Astrocyte of the spinal cord (primary cell): ENCODE data around the gene SSNA1.

ENCODE experiments used
- DNase-seq: peaks from one replicate; pipeline ENCODE4 v3.0.0; 2011; ENCODE audit warnings: low read depth, low spot score
- H3K4me3 ChIP-seq: 2 replicates; pipeline ENCODE4 v1.5.1; 2011; ENCODE audit warnings: low read depth, mild to moderate bottlenecking, low read length, moderate library complexity
- CTCF ChIP-seq: IDR thresholded peaks from 2 replicates; pipeline ENCODE4 v1.5.1; 2012; ENCODE audit warnings: low read depth, mild to moderate bottlenecking, low read length, inconsistent platforms
- in situ Hi-C: cut with HindIII; loops from 2 replicates; pipeline ENCODE4 v1.10.0; 2017; ENCODE audit warnings: low sequenced_read_pairs

The SSNA1 gene

GRCh38 chr9:137164370-137165249, 23.9 kb upstream of the SSNA1 start:
- DNase-seq = no peak
- H3K4me3 ChIP-seq = no peak overlapping the region
- in situ Hi-C loops = no loop called here
- TF ChIP-seq CTCF = no peak

- TF ChIP-seq CTCF = no peak
- no peak overlapping the region for H3K4me3 ChIP-seq
- in situ Hi-C loops = no loop called here
- DNase-seq = no peak
Measured at GRCh38 chr9:137165250-137165836, 23.1 kb upstream of the SSNA1 start.

GRCh38 chr9:137166380-137167229, 21.9 kb upstream of the SSNA1 start:
- no peak for DNase-seq
- no peak overlapping the region for H3K4me3 ChIP-seq
- no peak for TF ChIP-seq CTCF
- in situ Hi-C loops = no loop called here

GRCh38 chr9:137167277-137167746, 21.2 kb upstream of the SSNA1 start:
- in situ Hi-C loops = no loop called here
- no peak for TF ChIP-seq CTCF
- no peak for DNase-seq
- H3K4me3 ChIP-seq = no peak overlapping the region

- no peak for DNase-seq
- in situ Hi-C loops = no loop called here
- no peak for TF ChIP-seq CTCF
- no peak overlapping the region for H3K4me3 ChIP-seq
Measured at GRCh38 chr9:137167747-137168572, 20.5 kb upstream of the SSNA1 start.

GRCh38 chr9:137168573-137168903, 19.9 kb upstream of the SSNA1 start:
- H3K4me3 ChIP-seq = no peak overlapping the region

More at GRCh38 chr9:137168573-137168903, 19.9 kb upstream of the SSNA1 start:
- TF ChIP-seq CTCF = no peak
- in situ Hi-C loops = no loop called here
- no peak for DNase-seq
